BE2C (cell line): Measurements from ENCODE around the gene FIGNL2.

ENCODE experiments used
- DNase-seq: peaks from one replicate; pipeline ENCODE4 v3.0.0-alpha.2; 2020
- H3K27me3 ChIP-seq: fragments of 250-450 bp; sonication (Bioruptor Pico); 2 replicates; pipeline ENCODE4 v1.5.1; 2020; ENCODE audit warnings: mild to moderate bottlenecking
- H3K36me3 ChIP-seq: fragments of 250-450 bp; sonication (Bioruptor Pico); 2 replicates; pipeline ENCODE4 v1.5.1; 2020; ENCODE audit warnings: mild to moderate bottlenecking
- H3K4me1 ChIP-seq: fragments of 250-450 bp; sonication (Bioruptor Pico); 2 replicates; pipeline ENCODE4 v1.5.1; 2020
- H3K4me3 ChIP-seq: 2 replicates; pipeline ENCODE4 v1.5.1; 2011; ENCODE audit warnings: low read depth, low read length
- H3K9me3 ChIP-seq: fragments of 250-450 bp; sonication (Bioruptor Pico); 2 replicates; pipeline ENCODE4 v1.5.1; 2020
- TF ChIP-seq, protein P1 (sequence below): IDR thresholded peaks from 2 replicates; pipeline ENCODE4 v1.5.1; 2012; ENCODE audit warnings: mild to moderate bottlenecking, low read depth, low read length

FIGNL2 gene

DNA sequence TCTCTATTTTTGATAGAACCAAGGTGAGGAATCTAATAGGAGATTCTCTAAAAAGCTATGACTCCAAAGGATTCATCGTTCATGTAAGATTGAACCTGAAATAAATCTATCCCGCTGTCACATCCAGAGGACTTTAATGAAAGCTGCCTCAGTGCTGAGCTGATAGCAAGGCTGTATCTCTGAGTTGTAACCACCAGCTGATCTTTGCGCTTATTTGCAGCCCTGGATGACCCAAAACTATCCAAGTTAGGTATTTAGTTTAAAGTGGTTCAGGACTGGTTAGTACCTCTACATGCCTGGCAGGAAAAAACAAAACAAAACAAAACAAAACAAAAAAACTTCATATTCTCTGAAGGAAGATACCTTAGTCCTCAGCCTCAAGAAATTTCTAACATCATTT, 30.6 kb upstream of the FIGNL2 start:
- Histone ChIP-seq H3K36me3 (no peaks in the 10 kb centered on the region), H3K4me1 (no peaks in the 10 kb centered on the region), H3K27me3 (no peaks in the 10 kb centered on the region), H3K9me3 (no peaks in the 10 kb centered on the region; the same call in 1 of the 2 replicates), H3K4me3 (no peak overlapping the region)
- TF ChIP-seq, protein P1, sequence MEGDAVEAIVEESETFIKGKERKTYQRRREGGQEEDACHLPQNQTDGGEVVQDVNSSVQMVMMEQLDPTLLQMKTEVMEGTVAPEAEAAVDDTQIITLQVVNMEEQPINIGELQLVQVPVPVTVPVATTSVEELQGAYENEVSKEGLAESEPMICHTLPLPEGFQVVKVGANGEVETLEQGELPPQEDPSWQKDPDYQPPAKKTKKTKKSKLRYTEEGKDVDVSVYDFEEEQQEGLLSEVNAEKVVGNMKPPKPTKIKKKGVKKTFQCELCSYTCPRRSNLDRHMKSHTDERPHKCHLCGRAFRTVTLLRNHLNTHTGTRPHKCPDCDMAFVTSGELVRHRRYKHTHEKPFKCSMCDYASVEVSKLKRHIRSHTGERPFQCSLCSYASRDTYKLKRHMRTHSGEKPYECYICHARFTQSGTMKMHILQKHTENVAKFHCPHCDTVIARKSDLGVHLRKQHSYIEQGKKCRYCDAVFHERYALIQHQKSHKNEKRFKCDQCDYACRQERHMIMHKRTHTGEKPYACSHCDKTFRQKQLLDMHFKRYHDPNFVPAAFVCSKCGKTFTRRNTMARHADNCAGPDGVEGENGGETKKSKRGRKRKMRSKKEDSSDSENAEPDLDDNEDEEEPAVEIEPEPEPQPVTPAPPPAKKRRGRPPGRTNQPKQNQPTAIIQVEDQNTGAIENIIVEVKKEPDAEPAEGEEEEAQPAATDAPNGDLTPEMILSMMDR = no peak
- DNase-seq = no peak

DNA sequence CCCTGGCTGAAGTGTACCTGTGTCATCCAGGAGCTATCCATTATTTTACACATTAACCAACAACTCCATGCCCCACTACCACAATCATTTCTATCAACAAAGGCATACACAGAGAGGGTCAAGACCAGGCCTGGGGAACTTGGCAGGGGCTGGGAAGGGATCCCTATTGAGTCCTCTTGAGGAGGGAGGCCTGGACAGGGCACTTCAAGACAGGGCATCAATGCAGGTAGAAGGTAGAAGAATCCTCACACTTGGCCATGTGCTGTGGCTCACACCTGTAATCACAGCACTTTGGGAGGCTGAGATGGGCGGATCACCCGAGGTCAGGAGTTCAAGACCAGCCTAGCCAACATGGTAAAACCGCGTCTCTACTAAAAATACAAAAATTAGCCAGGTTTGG, 26.0 kb upstream of the FIGNL2 start:
- H3K36me3 ChIP-seq = no peaks in the 10 kb centered on the region
- peaks cover 3% of the 10 kb centered on the region; the same call in 1 of the 2 replicates for H3K4me1 ChIP-seq
- no peak for DNase-seq
- H3K27me3 ChIP-seq = no peaks in the 10 kb centered on the region
- H3K9me3 ChIP-seq = no peaks in the 10 kb centered on the region
- TF ChIP-seq, protein P1 = no peak
- no peak overlapping the region for H3K4me3 ChIP-seq

DNA sequence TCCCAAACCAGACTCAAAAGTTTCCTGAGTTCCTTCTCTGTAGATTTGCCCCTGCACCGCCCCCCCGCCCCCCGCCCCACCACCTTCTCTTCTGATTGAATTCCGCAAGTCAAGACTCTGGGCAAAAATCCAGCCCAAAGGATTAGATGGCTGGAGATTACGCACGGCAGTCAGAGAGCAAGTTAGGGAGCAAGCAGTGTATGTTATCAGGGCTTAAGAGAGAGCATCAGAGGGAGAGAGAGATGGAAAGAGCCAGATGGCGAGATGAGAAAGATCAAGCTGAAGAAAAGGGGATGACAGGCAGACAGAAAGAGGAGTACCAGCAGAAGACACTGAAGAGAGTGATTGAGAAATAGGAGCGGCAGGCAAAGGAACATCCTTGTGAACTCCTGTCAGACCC, 25.5 kb upstream of the FIGNL2 start:
- Histone ChIP-seq H3K27me3 (no peaks in the 10 kb centered on the region), H3K9me3 (no peaks in the 10 kb centered on the region), H3K4me1 (peaks cover 4% of the 10 kb centered on the region; the same call in 1 of the 2 replicates), H3K4me3 (no peak overlapping the region), H3K36me3 (no peaks in the 10 kb centered on the region)
- no peak for DNase-seq
- TF ChIP-seq, protein P1 = no peak

DNA sequence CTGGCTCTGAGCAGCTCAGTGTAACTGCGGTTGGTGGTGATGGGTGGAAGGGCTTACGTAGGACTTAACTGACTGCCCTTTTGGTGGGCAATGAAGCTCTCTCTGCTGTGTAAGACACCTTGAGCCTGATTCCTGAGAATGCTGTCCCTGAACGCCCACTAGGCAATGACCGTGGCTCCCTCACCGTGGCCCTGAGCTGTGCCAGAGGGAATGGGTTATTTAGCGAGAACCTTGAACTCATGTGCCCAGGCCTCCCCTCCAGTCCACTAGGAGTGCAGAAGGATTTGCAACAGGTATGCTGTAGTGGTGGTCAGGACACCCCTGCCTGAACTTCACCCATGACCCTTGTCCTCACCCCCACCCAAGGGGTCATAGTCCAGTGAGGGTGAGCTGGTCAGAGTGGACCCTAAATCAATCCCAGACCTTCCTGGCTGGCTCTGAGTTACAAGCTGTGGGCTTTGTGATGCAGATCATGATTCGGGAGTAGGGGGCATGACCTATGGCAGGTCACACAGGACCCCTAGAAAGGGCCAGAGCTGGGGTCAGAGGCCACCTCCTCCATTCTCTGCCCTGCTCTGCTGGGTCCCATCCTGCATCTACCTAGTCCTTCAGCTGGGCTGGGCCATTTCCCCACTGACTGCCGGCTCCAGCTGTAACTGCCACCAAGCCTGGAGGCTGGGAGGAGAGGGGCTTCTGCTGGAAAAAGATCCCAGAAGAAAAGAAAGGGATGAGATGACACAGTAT, 24.9 kb upstream of the FIGNL2 start:
- H3K36me3 ChIP-seq = no peaks in the 10 kb centered on the region
- TF ChIP-seq, protein P1 = no peak
- peaks cover 8% of the 10 kb centered on the region for H3K4me1 ChIP-seq
- no peaks in the 10 kb centered on the region for H3K9me3 ChIP-seq
- DNase-seq = no peak
- H3K27me3 ChIP-seq = no peaks in the 10 kb centered on the region
- H3K4me3 ChIP-seq = no peak overlapping the region

DNA sequence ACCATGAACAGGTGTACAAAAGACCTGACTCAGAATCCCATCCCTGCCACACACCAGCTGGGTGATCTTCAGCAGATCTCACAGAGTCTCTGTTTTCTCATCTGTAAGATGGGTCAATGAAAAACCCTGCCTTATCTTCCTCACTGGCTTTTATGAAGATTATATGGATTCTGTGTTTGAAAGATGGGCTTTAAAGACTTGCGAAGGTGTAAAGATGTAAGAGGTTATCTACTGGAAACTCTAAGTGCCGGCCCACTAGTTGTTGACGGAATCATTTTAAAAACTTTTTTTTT, 24.1 kb upstream of the FIGNL2 start:
- Histone ChIP-seq H3K27me3 (no peaks in the 10 kb centered on the region), H3K36me3 (no peaks in the 10 kb centered on the region), H3K4me3 (no peak overlapping the region), H3K9me3 (no peaks in the 10 kb centered on the region), H3K4me1 (peaks cover 14% of the 10 kb centered on the region)
- no peak for DNase-seq
- TF ChIP-seq, protein P1 = no peak

DNA sequence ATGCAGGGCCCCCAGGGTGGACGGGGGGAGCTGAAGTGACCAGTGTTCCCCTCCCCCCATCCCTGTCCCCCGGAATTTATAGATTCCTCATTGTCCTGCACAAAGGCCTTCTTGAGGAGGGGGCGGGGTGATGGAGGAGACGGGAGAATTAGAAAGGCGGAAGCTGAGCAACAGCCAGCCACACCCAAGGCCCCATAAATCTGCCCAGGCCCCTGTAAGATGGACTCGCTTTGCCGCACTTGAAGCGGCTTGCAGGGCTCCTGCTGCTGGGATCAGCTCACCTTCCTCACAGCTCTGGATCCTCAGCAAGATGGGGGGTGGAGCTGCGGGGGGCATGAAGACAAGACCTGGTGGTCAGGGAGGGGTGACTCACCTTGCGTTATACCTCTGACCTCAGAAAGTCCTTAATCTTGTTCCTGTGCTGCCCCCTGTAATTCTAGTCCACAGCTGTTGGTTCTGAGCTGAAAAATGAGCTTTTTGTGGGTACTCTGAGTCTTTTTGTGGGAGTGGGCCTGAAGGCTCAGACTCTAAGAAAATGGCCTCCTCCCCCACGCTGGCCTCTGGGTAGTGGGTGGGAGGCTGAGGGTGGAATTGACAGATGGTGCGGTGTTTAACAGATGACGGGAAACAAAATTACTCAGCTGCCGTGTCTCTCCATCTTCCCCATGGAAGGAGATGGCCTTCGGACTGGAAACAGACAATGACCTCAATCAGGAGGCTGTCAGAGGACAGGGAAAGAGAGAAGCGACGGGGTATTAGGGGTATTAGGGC, 23.6 kb upstream of the FIGNL2 start:
- Histone ChIP-seq H3K4me3 (no peak overlapping the region), H3K4me1 (peaks cover 14% of the 10 kb centered on the region), H3K9me3 (no peaks in the 10 kb centered on the region), H3K36me3 (no peaks in the 10 kb centered on the region), H3K27me3 (no peaks in the 10 kb centered on the region)
- TF ChIP-seq, protein P1 = no peak
- DNase-seq = no peak
